Measurements from ENCODE around the gene HSPB3.

HSPB3 gene

GRCh38 chr5:54457094-54457862, 1.8 kb downstream of the HSPB3 start:
- H3K9me3 ChIP-seq (ENCODE audit: control insufficient read depth in 2 of 2, low read length in 2 of 2): no peaks in the 10 kb centered on the region
- H3K9ac ChIP-seq (ENCODE audit: low read length in 2 of 2): no peak overlapping the region
- no peaks in the 10 kb centered on the region for H3K27me3 ChIP-seq (ENCODE audit: control insufficient read depth in 1 of 2, insufficient read depth in 2 of 2, low read length in 2 of 2)
- H3K4me1 ChIP-seq (ENCODE audit: control insufficient read depth, insufficient read depth, low read length): peaks cover 18% of the 10 kb centered on the region
- no peaks in the 10 kb centered on the region for H3K36me3 ChIP-seq (ENCODE audit: control insufficient read depth in 2 of 2, insufficient read depth in 2 of 2, low read length in 2 of 2)
- no peak overlapping the region for H3K27ac ChIP-seq (ENCODE audit: low read length)
- H3K4me3 ChIP-seq (ENCODE audit: low read length in 2 of 2): peak overlapping the region; percentile 7 to 57

GRCh38 chr5:54458221-54458620, 2.7 kb downstream of the HSPB3 start:
- H3K27ac ChIP-seq (ENCODE audit: low read length): no peak overlapping the region
- H3K36me3 ChIP-seq (ENCODE audit: control insufficient read depth in 2 of 2, insufficient read depth in 2 of 2, low read length in 2 of 2): no peaks in the 10 kb centered on the region
- no peaks in the 10 kb centered on the region for H3K9me3 ChIP-seq (ENCODE audit: control insufficient read depth in 2 of 2, low read length in 2 of 2)
- H3K4me1 ChIP-seq (ENCODE audit: control insufficient read depth, insufficient read depth, low read length): peaks cover 18% of the 10 kb centered on the region
- H3K9ac ChIP-seq (ENCODE audit: low read length in 2 of 2): no peak overlapping the region
- H3K4me3 ChIP-seq (ENCODE audit: low read length in 2 of 2): no peak overlapping the region
- H3K27me3 ChIP-seq (ENCODE audit: control insufficient read depth in 1 of 2, insufficient read depth in 2 of 2, low read length in 2 of 2): no peaks in the 10 kb centered on the region

GRCh38 chr5:54460181-54460919, 4.9 kb downstream of the HSPB3 start:
- H3K9ac ChIP-seq (ENCODE audit: low read length in 2 of 2): no peak overlapping the region
- no peaks in the 10 kb centered on the region for H3K27me3 ChIP-seq (ENCODE audit: control insufficient read depth in 1 of 2, insufficient read depth in 2 of 2, low read length in 2 of 2)
- H3K4me1 ChIP-seq (ENCODE audit: control insufficient read depth, insufficient read depth, low read length): peaks cover 12% of the 10 kb centered on the region
- H3K27ac ChIP-seq (ENCODE audit: low read length): no peak overlapping the region
- H3K9me3 ChIP-seq (ENCODE audit: control insufficient read depth in 2 of 2, low read length in 2 of 2): no peaks in the 10 kb centered on the region
- H3K4me3 ChIP-seq (ENCODE audit: low read length in 2 of 2): no peak overlapping the region
- no peaks in the 10 kb centered on the region for H3K36me3 ChIP-seq (ENCODE audit: control insufficient read depth in 2 of 2, insufficient read depth in 2 of 2, low read length in 2 of 2)

- Histone ChIP-seq H3K36me3 (ENCODE audit: control insufficient read depth in 2 of 2, insufficient read depth in 2 of 2, low read length in 2 of 2) (no peaks in the 10 kb centered on the region), H3K9me3 (ENCODE audit: control insufficient read depth in 2 of 2, low read length in 2 of 2) (no peaks in the 10 kb centered on the region), H3K27ac (ENCODE audit: low read length) (no peak overlapping the region), H3K4me1 (ENCODE audit: control insufficient read depth, insufficient read depth, low read length) (peaks cover 5% of the 10 kb centered on the region), H3K27me3 (ENCODE audit: control insufficient read depth in 1 of 2, insufficient read depth in 2 of 2, low read length in 2 of 2) (no peaks in the 10 kb centered on the region), H3K4me3 (ENCODE audit: low read length in 2 of 2) (no peak overlapping the region), H3K9ac (ENCODE audit: low read length in 2 of 2) (no peak overlapping the region)
These were observed 6.8 kb downstream of the HSPB3 start for GRCh38 chr5:54462281-54462680.

- no peaks in the 10 kb centered on the region for H3K27me3 ChIP-seq (ENCODE audit: control insufficient read depth in 1 of 2, insufficient read depth in 2 of 2, low read length in 2 of 2)
- H3K27ac ChIP-seq (ENCODE audit: low read length): no peak overlapping the region
- H3K4me1 ChIP-seq (ENCODE audit: control insufficient read depth, insufficient read depth, low read length): no peaks in the 10 kb centered on the region
- H3K9me3 ChIP-seq (ENCODE audit: control insufficient read depth in 2 of 2, low read length in 2 of 2): no peaks in the 10 kb centered on the region
- H3K36me3 ChIP-seq (ENCODE audit: control insufficient read depth in 2 of 2, insufficient read depth in 2 of 2, low read length in 2 of 2): no peaks in the 10 kb centered on the region
- no peak overlapping the region for H3K4me3 ChIP-seq (ENCODE audit: low read length in 2 of 2)
- H3K9ac ChIP-seq (ENCODE audit: low read length in 2 of 2): no peak overlapping the region
These were observed 8.2 kb downstream of the HSPB3 start for GRCh38 chr5:54463713-54464112.

- no peak overlapping the region for H3K27ac ChIP-seq (ENCODE audit: low read length)
- H3K9ac ChIP-seq (ENCODE audit: low read length in 2 of 2): peak overlapping the region in 1 of 2 donors; percentile 60
- H3K4me1 ChIP-seq (ENCODE audit: control insufficient read depth, insufficient read depth, low read length): peaks cover 6% of the 10 kb centered on the region
- H3K36me3 ChIP-seq (ENCODE audit: control insufficient read depth in 2 of 2, insufficient read depth in 2 of 2, low read length in 2 of 2): no peaks in the 10 kb centered on the region
- H3K27me3 ChIP-seq (ENCODE audit: control insufficient read depth in 1 of 2, insufficient read depth in 2 of 2, low read length in 2 of 2): no peaks in the 10 kb centered on the region
- H3K4me3 ChIP-seq (ENCODE audit: low read length in 2 of 2): peak overlapping the region in 1 of 2 donors; percentile 54
- no peaks in the 10 kb centered on the region for H3K9me3 ChIP-seq (ENCODE audit: control insufficient read depth in 2 of 2, low read length in 2 of 2)
These were observed 14.1 kb downstream of the HSPB3 start for GRCh38 chr5:54469622-54470021.

GRCh38 chr5:54470128-54470527, 14.6 kb downstream of the HSPB3 start:
- Histone ChIP-seq H3K4me3 (ENCODE audit: low read length in 2 of 2) (peak overlapping the region in 1 of 2 donors; percentile 54), H3K27me3 (ENCODE audit: control insufficient read depth in 1 of 2, insufficient read depth in 2 of 2, low read length in 2 of 2) (no peaks in the 10 kb centered on the region), H3K27ac (ENCODE audit: low read length) (no peak overlapping the region), H3K36me3 (ENCODE audit: control insufficient read depth in 2 of 2, insufficient read depth in 2 of 2, low read length in 2 of 2) (no peaks in the 10 kb centered on the region), H3K9ac (ENCODE audit: low read length in 2 of 2) (no peak overlapping the region), H3K4me1 (ENCODE audit: control insufficient read depth, insufficient read depth, low read length) (peaks cover 6% of the 10 kb centered on the region), H3K9me3 (ENCODE audit: control insufficient read depth in 2 of 2, low read length in 2 of 2) (no peaks in the 10 kb centered on the region)

GRCh38 chr5:54470677-54471076, 15.2 kb downstream of the HSPB3 start:
- no peaks in the 10 kb centered on the region for H3K27me3 ChIP-seq (ENCODE audit: control insufficient read depth in 1 of 2, insufficient read depth in 2 of 2, low read length in 2 of 2)
- no peak overlapping the region for H3K27ac ChIP-seq (ENCODE audit: low read length)
- H3K4me3 ChIP-seq (ENCODE audit: low read length in 2 of 2): no peak overlapping the region
- peaks cover 6% of the 10 kb centered on the region for H3K4me1 ChIP-seq (ENCODE audit: control insufficient read depth, insufficient read depth, low read length)
- no peaks in the 10 kb centered on the region for H3K9me3 ChIP-seq (ENCODE audit: control insufficient read depth in 2 of 2, low read length in 2 of 2)
- H3K36me3 ChIP-seq (ENCODE audit: control insufficient read depth in 2 of 2, insufficient read depth in 2 of 2, low read length in 2 of 2): no peaks in the 10 kb centered on the region
- H3K9ac ChIP-seq (ENCODE audit: low read length in 2 of 2): no peak overlapping the region

GRCh38 chr5:54471398-54471797, 15.9 kb downstream of the HSPB3 start:
- no peaks in the 10 kb centered on the region for H3K27me3 ChIP-seq (ENCODE audit: control insufficient read depth in 1 of 2, insufficient read depth in 2 of 2, low read length in 2 of 2)
- no peaks in the 10 kb centered on the region for H3K9me3 ChIP-seq (ENCODE audit: control insufficient read depth in 2 of 2, low read length in 2 of 2)
- peaks cover 6% of the 10 kb centered on the region for H3K4me1 ChIP-seq (ENCODE audit: control insufficient read depth, insufficient read depth, low read length)
- H3K4me3 ChIP-seq (ENCODE audit: low read length in 2 of 2): no peak overlapping the region
- H3K9ac ChIP-seq (ENCODE audit: low read length in 2 of 2): no peak overlapping the region
- no peaks in the 10 kb centered on the region for H3K36me3 ChIP-seq (ENCODE audit: control insufficient read depth in 2 of 2, insufficient read depth in 2 of 2, low read length in 2 of 2)
- no peak overlapping the region for H3K27ac ChIP-seq (ENCODE audit: low read length)

- Histone ChIP-seq H3K9me3 (ENCODE audit: control insufficient read depth in 2 of 2, low read length in 2 of 2) (peaks cover 0 to 3% of the 10 kb centered on the region in 2 donors), H3K4me1 (ENCODE audit: control insufficient read depth, insufficient read depth, low read length) (no peaks in the 10 kb centered on the region), H3K36me3 (ENCODE audit: control insufficient read depth in 2 of 2, insufficient read depth in 2 of 2, low read length in 2 of 2) (no peaks in the 10 kb centered on the region), H3K27me3 (ENCODE audit: control insufficient read depth in 1 of 2, insufficient read depth in 2 of 2, low read length in 2 of 2) (peaks cover 0 to 2% of the 10 kb centered on the region in 2 donors), H3K27ac (ENCODE audit: low read length) (no peak overlapping the region), H3K4me3 (ENCODE audit: low read length in 2 of 2) (no peak overlapping the region), H3K9ac (ENCODE audit: low read length in 2 of 2) (no peak overlapping the region)
These were observed 21.2 kb downstream of the HSPB3 start for GRCh38 chr5:54476682-54477081.

Data from stomach smooth muscle (tissue), 2 donors.